GM23338 (cell line): ENCODE data around the gene FAM114A2. TPM values are rescaled to one million over a fixed set of nuclear protein-coding genes. Genes with fewer than 3 reads are reported as not detected.

Experiments
- ATAC-seq: fragments of 200-7000 bp; cut with Tn5 transposase; 3 replicates; pipeline ENCODE4 v1.9.1; 2020
- DNase-seq: peaks from one replicate; pipeline ENCODE4 v3.0.0-alpha.2; 2015; ENCODE audit warnings: low spot score
- H2AFZ ChIP-seq: fragments of 200-600 bp; sonication (generic); 2 replicates; pipeline ENCODE4 v1.8.0; 2016; ENCODE audit warnings: antibody characterized with exemption, mild to moderate bottlenecking, moderate library complexity
- H3F3A ChIP-seq: fragments of 200-600 bp; sonication (generic); replicated peaks from 2 replicates; pipeline ENCODE4 v1.8.0; 2017; ENCODE audit warnings: antibody characterized with exemption, mixed run types, low read depth
- H3K27ac ChIP-seq: fragments of 200-600 bp; sonication (generic); 2 replicates; pipeline ENCODE4 v1.6.1; 2016; ENCODE audit warnings: low read depth
- H3K27me3 ChIP-seq: fragments of 200-600 bp; sonication (generic); 2 replicates; pipeline ENCODE4 v1.8.0; 2016; ENCODE audit warnings: mild to moderate bottlenecking, mixed run types, moderate library complexity; ENCODE audit not compliant: insufficient read depth
- H3K36me3 ChIP-seq: fragments of 200-600 bp; sonication (generic); 2 replicates; pipeline ENCODE4 v1.8.0; 2016; ENCODE audit warnings: mild to moderate bottlenecking; ENCODE audit not compliant: insufficient read depth
- H3K4me1 ChIP-seq: fragments of 200-600 bp; sonication (generic); 2 replicates; pipeline ENCODE4 v1.8.0; 2016; ENCODE audit warnings: mild to moderate bottlenecking, moderate library complexity; ENCODE audit not compliant: insufficient read depth
- H3K4me2 ChIP-seq: fragments of 200-600 bp; sonication (generic); 2 replicates; pipeline ENCODE4 v1.7.1; 2017; ENCODE audit warnings: mixed run types
- H3K4me3 ChIP-seq: fragments of 200-600 bp; sonication (generic); 2 replicates; pipeline ENCODE4 v1.6.1; 2016; ENCODE audit warnings: mixed run types
- H3K79me2 ChIP-seq: fragments of 200-600 bp; sonication (generic); replicated peaks from 2 replicates; pipeline ENCODE4 v1.8.0; 2017; ENCODE audit warnings: mild to moderate bottlenecking; ENCODE audit not compliant: insufficient read depth
- H3K9me2 ChIP-seq: fragments of 200-600 bp; sonication (generic); 2 replicates; pipeline ENCODE4 v1.8.0; 2017; ENCODE audit not compliant: insufficient read depth
- H4K20me1 ChIP-seq: fragments of 200-600 bp; sonication (generic); replicated peaks from 2 replicates; pipeline ENCODE4 v1.8.0; 2017; ENCODE audit warnings: mild to moderate bottlenecking; ENCODE audit not compliant: insufficient read depth
- H3K27ac Mint-ChIP-seq: 2 replicates; pipeline ENCODE4 v1.8.0; 2020; ENCODE audit warnings: inconsistent platforms, mild to moderate bottlenecking, moderate library complexity, mixed read lengths
- H3K27me3 Mint-ChIP-seq: 3 replicates; pipeline ENCODE4 v1.8.0; 2022; ENCODE audit warnings: low read depth, mild to moderate bottlenecking, moderate library complexity, mixed read lengths, inconsistent platforms; ENCODE audit not compliant: insufficient read depth, poor library complexity
- H3K36me3 Mint-ChIP-seq: 3 replicates; pipeline ENCODE4 v1.8.0; 2021; ENCODE audit warnings: low read depth, mild to moderate bottlenecking, inconsistent platforms, moderate library complexity, mixed read lengths
- H3K4me1 Mint-ChIP-seq: 3 replicates; pipeline ENCODE4 v1.8.0; 2020; ENCODE audit warnings: mild to moderate bottlenecking, inconsistent platforms, mixed read lengths
- H3K4me3 Mint-ChIP-seq: 3 replicates; pipeline ENCODE4 v1.8.0; 2021; ENCODE audit warnings: moderate library complexity, mild to moderate bottlenecking, inconsistent platforms, mixed read lengths
- H3K9me3 Mint-ChIP-seq: 3 replicates; pipeline ENCODE4 v1.8.0; 2020; ENCODE audit warnings: moderate library complexity, mild to moderate bottlenecking, inconsistent platforms, mixed read lengths
- CREB1 ChIP-seq: fragments of 250-450 bp; sonication (Bioruptor Pico); IDR thresholded peaks from 2 replicates; pipeline ENCODE4 v1.5.0; 2020; ENCODE audit warnings: low read depth, mild to moderate bottlenecking, moderate library complexity
- CTCF ChIP-seq, 2 experiments: fragments of 200-600 bp in 1 of 2; sonication (generic) in 1 of 2; conservative IDR thresholded peaks; 2 replicates each; pipeline versions ENCODE4 v1.5.1 to v1.6.1; 2016 to 2017; ENCODE audit warnings: antibody characterized with exemption in 2 of 2, low read depth in 2 of 2, mild to moderate bottlenecking in 2 of 2, moderate library complexity in 1 of 2
- ETS1 ChIP-seq: IDR thresholded peaks from 2 replicates; pipeline ENCODE4 v1.6.1; 2016; ENCODE audit warnings: antibody characterized with exemption
- EZH2 ChIP-seq: fragments of 200-600 bp; sonication (generic); IDR thresholded peaks from one replicate; pipeline ENCODE4 v1.8.0; 2017; ENCODE audit warnings: antibody characterized with exemption, mild to moderate bottlenecking, low read depth; ENCODE audit not compliant: unreplicated experiment
- EZH2phosphoT487 ChIP-seq: fragments of 200-600 bp; sonication (generic); IDR thresholded peaks from one replicate; pipeline ENCODE4 v1.8.1; 2018; ENCODE audit warnings: antibody characterized with exemption; ENCODE audit not compliant: unreplicated experiment
- JUNB ChIP-seq: IDR thresholded peaks from one replicate; pipeline ENCODE4 v1.6.1; 2016; ENCODE audit warnings: antibody characterized with exemption; ENCODE audit not compliant: unreplicated experiment
- NANOG ChIP-seq: IDR thresholded peaks from 2 replicates; pipeline ENCODE4 v1.6.1; 2016; ENCODE audit warnings: antibody characterized with exemption, borderline replicate concordance
- POLR2AphosphoS5 ChIP-seq: IDR thresholded peaks from 2 replicates; pipeline ENCODE4 v1.6.1; 2016; ENCODE audit warnings: antibody characterized with exemption, low read depth
- REST ChIP-seq: IDR thresholded peaks from one replicate; pipeline ENCODE4 v1.6.1; 2018; ENCODE audit warnings: antibody characterized with exemption; ENCODE audit not compliant: unreplicated experiment
- STAT1 ChIP-seq: IDR thresholded peaks from one replicate; pipeline ENCODE4 v1.6.1; 2016; ENCODE audit warnings: antibody characterized with exemption; ENCODE audit not compliant: unreplicated experiment
- ZNF114 ChIP-seq: fragments of 250-450 bp; sonication (Bioruptor Pico); IDR thresholded peaks from 2 replicates; pipeline ENCODE4 v1.5.0; 2020; ENCODE audit warnings: mild to moderate bottlenecking, moderate library complexity
- ZNF331 ChIP-seq: fragments of 250-450 bp; sonication (Bioruptor Pico); IDR thresholded peaks from 2 replicates; pipeline ENCODE4 v1.5.0; 2020; ENCODE audit warnings: low read depth, mild to moderate bottlenecking, moderate library complexity
- polyA plus RNA-seq: library from polyadenylated mRNA; unstranded; fragments of >200 nt; fragmentation: Nextera tagmentation; extraction: Ambion mirVana; gene quantifications from 2 replicates; pipeline ENCODE4 v1.2.1, GENCODE V29; 2016
- total RNA-seq: library from RNA; depleted of rRNA; stranded (reverse); fragments of >200 nt; shearing (Covaris generic); gene quantifications from 2 replicates; pipeline ENCODE4 v1.2.3, GENCODE V29; 2014

Gene FAM114A2
- total and polyA plus RNA-seq, 2 experiments from 2014 or later: 4.9 to 5.8 TPM

- TF ChIP-seq NANOG: no peak
- no peak for TF ChIP-seq EZH2
- no peak for TF ChIP-seq CTCF (conservative IDR thresholded peaks at IDR 0.05; ENCODE audit: low read depth in 2 of 2)
- TF ChIP-seq JUNB: no peak
- TF ChIP-seq CREB1 (CRISPR knock-in tag): no peak
- no peak for TF ChIP-seq ZNF331 (CRISPR knock-in tag)
- TF ChIP-seq ETS1: no peak
Observed at GRCh38 chr5:154077696-154078095, 39.0 kb upstream of the FAM114A2 start (continued).

GRCh38 chr5:154076240-154076922, 37.7 kb upstream of the FAM114A2 start:
- H3K4me1 Mint-ChIP-seq: peaks cover 21% of the 10 kb centered on the region
- H3K27me3 Mint-ChIP-seq: no peaks in the 10 kb centered on the region
- no peak for TF ChIP-seq ZNF114 (CRISPR knock-in tag)
- TF ChIP-seq ZNF331 (CRISPR knock-in tag): no peak
- no peak for TF ChIP-seq REST
- no peak for TF ChIP-seq CREB1 (CRISPR knock-in tag)
- TF ChIP-seq POLR2AphosphoS5: no peak
- no peak for TF ChIP-seq NANOG
- TF ChIP-seq STAT1: no peak
- TF ChIP-seq JUNB: no peak
- no peak for TF ChIP-seq ETS1
- TF ChIP-seq CTCF (conservative IDR thresholded peaks at IDR 0.05; ENCODE audit: low read depth in 2 of 2): no peak
- TF ChIP-seq EZH2: no peak
- TF ChIP-seq EZH2phosphoT487: no peak

More at GRCh38 chr5:154076240-154076922, 37.7 kb upstream of the FAM114A2 start:
- peaks cover 7% of the 10 kb centered on the region for H3K4me1 ChIP-seq
- ATAC-seq (no peak), DNase-seq (no peak)
- no peaks in the 10 kb centered on the region for H3K36me3 Mint-ChIP-seq
- no peaks in the 10 kb centered on the region for H3K9me3 Mint-ChIP-seq
- H3K27ac ChIP-seq: no peak overlapping the region
- H3K9me2 ChIP-seq: no peaks in the 10 kb centered on the region
- H3K79me2 ChIP-seq: no peaks in the 10 kb centered on the region
- no peaks in the 10 kb centered on the region for H3K27me3 ChIP-seq
- H3K4me3 Mint-ChIP-seq: no peak overlapping the region
- no peak overlapping the region for H2AFZ ChIP-seq
- no peak overlapping the region for H3K4me3 ChIP-seq
- H3K4me2 ChIP-seq: no peak overlapping the region
- no peaks in the 10 kb centered on the region for H3F3A ChIP-seq
- no peaks in the 10 kb centered on the region for H4K20me1 ChIP-seq
- H3K27ac Mint-ChIP-seq: no peak overlapping the region
- no peaks in the 10 kb centered on the region for H3K36me3 ChIP-seq
